HepG2 (cell line): ENCODE data around the gene ABCB8. TPM values are rescaled to one million over a fixed set of nuclear protein-coding genes. Genes with fewer than 3 reads are reported as not detected.

Experiments used
- ATAC-seq: fragments of 200-7000 bp; cut with Tn5 transposase; 3 replicates; pipeline ENCODE4 v1.9.1; 2020; ENCODE audit warnings: mild to moderate bottlenecking, moderate library complexity
- BruUV-seq: library from RNA; stranded (reverse); fragments of 400-500 nt; replicated peaks from 2 replicates; lab custom pipeline; 2021; lab: Mats Ljungman, UMichigan
- CTCF ChIA-PET: fragments of 300-600 bp; formaldehyde crosslinking; extraction: SDS; loops from one replicate; lab custom pipeline; 2021; ENCODE audit warnings: low total read pairs, inconsistent platforms, low intra/inter-chr PET ratio; lab: Yijun Ruan, JAX
- POLR2A ChIA-PET: fragments of 350-600 bp; sonication (Branson Sonifier 250); formaldehyde crosslinking; loops from one replicate; lab custom pipeline; 2020; ENCODE audit warnings: antibody characterized with exemption, inconsistent platforms; lab: Yijun Ruan, JAX
- DNase-seq: peaks from one replicate; pipeline ENCODE4 v3.0.0-alpha.2; 2015; ENCODE audit warnings: low spot score
- FAIRE-seq: peaks from 3 replicates; lab custom pipeline; 2011; peaks lifted over from hg19 to GRCh38; lab: Jason Lieb, UNC
- H2AFZ ChIP-seq: one replicate; pipeline ENCODE4 v1.6.1; 2011; ENCODE audit warnings: low read length, inconsistent platforms
- H3K27ac ChIP-seq: fragments of 300-600 bp; 3 replicates; pipeline ENCODE4 v1.8.0; 2011; ENCODE audit warnings: mixed run types, mild to moderate bottlenecking, mixed read lengths, low read length, inconsistent platforms; ENCODE audit not compliant: insufficient read depth; ENCODE audit errors: extremely low read length
- H3K27me3 ChIP-seq, 2 experiments: fragments of 200-600 bp in 1 of 2; 2 replicates in 1 of 2; 3 replicates in 1 of 2; pipeline versions ENCODE4 v1.6.0 to v1.8.0; 2011; ENCODE audit warnings: low read length in 2 of 2, mild to moderate bottlenecking in 2 of 2, moderate library complexity in 2 of 2, inconsistent platforms in 1 of 2; ENCODE audit not compliant: insufficient read depth in 2 of 2, control insufficient read depth in 1 of 2
- H3K36me3 ChIP-seq, 2 experiments: fragments of 200-600 bp in 1 of 2; replicated peaks in 1 of 2; 2 replicates in 1 of 2; 3 replicates in 1 of 2; pipeline versions ENCODE4 v1.5.1 to v1.8.0; 2011; ENCODE audit warnings: low read length in 2 of 2, inconsistent platforms in 1 of 2; ENCODE audit not compliant: insufficient read depth in 2 of 2, control insufficient read depth in 1 of 2
- H3K4me1 ChIP-seq: 2 replicates; pipeline ENCODE4 v1.5.1; 2012; ENCODE audit warnings: low read length, inconsistent platforms; ENCODE audit not compliant: insufficient read depth
- H3K4me2 ChIP-seq: 2 replicates; pipeline ENCODE4 v1.6.0; 2011; ENCODE audit warnings: low read depth, low read length, inconsistent platforms
- H3K4me3 ChIP-seq, 3 experiments: fragments of 200-600 bp in 1 of 3; sonication (generic), shearing (Covaris generic) in 1 of 3; replicated peaks in 1 of 3; 2 replicates each; pipeline ENCODE4 v1.5.1; 2011 to 2016; ENCODE audit warnings: low read length in 3 of 3, inconsistent platforms in 2 of 3, low read depth in 2 of 3, mild to moderate bottlenecking in 2 of 3, control low read depth in 1 of 3, mixed read lengths in 1 of 3; ENCODE audit not compliant: insufficient read depth in 1 of 3
- H3K79me2 ChIP-seq: one replicate; pipeline ENCODE4 v1.6.1; 2011; ENCODE audit warnings: low read length, inconsistent platforms; ENCODE audit not compliant: insufficient read depth
- H3K9ac ChIP-seq: 2 replicates; pipeline ENCODE4 v1.6.0; 2011; ENCODE audit warnings: mild to moderate bottlenecking, low read depth, low read length, inconsistent platforms; ENCODE audit not compliant: insufficient read depth
- H3K9me3 ChIP-seq: 2 replicates; pipeline ENCODE4 v1.5.1; 2012; ENCODE audit warnings: mild to moderate bottlenecking, low read length
- H4K20me1 ChIP-seq: 2 replicates; pipeline ENCODE4 v1.6.0; 2011; ENCODE audit warnings: inconsistent platforms, mild to moderate bottlenecking, low read length, moderate library complexity; ENCODE audit not compliant: insufficient read depth
- CBX5 ChIP-seq: sonication (generic); formaldehyde crosslinking; IDR thresholded peaks from 2 replicates; pipeline ENCODE4 v1.4.0; 2020; ENCODE audit warnings: missing genetic modification reagents, borderline replicate concordance
- ISL2 ChIP-seq: sonication (generic); formaldehyde crosslinking; IDR thresholded peaks from 2 replicates; pipeline ENCODE4 v1.5.0; 2020; ENCODE audit warnings: missing genetic modification reagents
- MEIS2 ChIP-seq: sonication (generic); formaldehyde crosslinking; IDR thresholded peaks from 2 replicates; pipeline ENCODE4 v1.9.0; 2021; ENCODE audit warnings: mild to moderate bottlenecking, missing genetic modification reagents
- NR2C2 ChIP-seq: sonication (generic); formaldehyde crosslinking; IDR thresholded peaks from 2 replicates; pipeline ENCODE4 v1.4.0; 2020; ENCODE audit warnings: missing genetic modification reagents, mild to moderate bottlenecking, moderate library complexity, borderline replicate concordance
- SNAPC2 ChIP-seq: sonication (generic); formaldehyde crosslinking; IDR thresholded peaks from 2 replicates; pipeline ENCODE4 v1.8.1; 2022; ENCODE audit warnings: mild to moderate bottlenecking, missing genetic modification reagents
- XRCC5 ChIP-seq: fragments of 200-400 bp; formaldehyde crosslinking; optimal IDR thresholded peaks from 2 replicates; pipeline ENCODE3; 2017; ENCODE audit warnings: mild to moderate bottlenecking, low read length
- ZNF251 ChIP-seq: sonication (generic); formaldehyde crosslinking; IDR thresholded peaks from 2 replicates; pipeline ENCODE4 v1.9.0; 2021; ENCODE audit warnings: mild to moderate bottlenecking, missing genetic modification reagents
- ZNF3 ChIP-seq: IDR thresholded peaks from 2 replicates; pipeline ENCODE4 v1.7.0; 2017; ENCODE audit warnings: inconsistent platforms
- ZNF781 ChIP-seq: sonication (generic); formaldehyde crosslinking; IDR thresholded peaks from 2 replicates; pipeline ENCODE4 v1.5.1; 2020; ENCODE audit warnings: borderline replicate concordance, mild to moderate bottlenecking, missing genetic modification reagents; ENCODE audit errors: not compliant biosample characterization
- ZNF883 ChIP-seq: sonication (generic); formaldehyde crosslinking; IDR thresholded peaks from 2 replicates; pipeline ENCODE4 v1.5.1; 2020; ENCODE audit warnings: mild to moderate bottlenecking, missing genetic modification reagents; ENCODE audit errors: not compliant biosample characterization
- WGBS: methylation state at CpG from one replicate; pipeline ENCODE4 v1.1.6; 2017; ENCODE audit warnings: low lambda C conversion rate; 5-methylcytosine and 5-hydroxymethylcytosine counted together
- in situ Hi-C: cut with HindIII; loops from 2 replicates; pipeline ENCODE4 v1.10.0; 2017; ENCODE audit warnings: low pct_unique_long_range_greater_than_20kb; ENCODE audit not compliant: extremely low pct_ligation_motif_present
- intact Hi-C: fragments of 100-400 bp; cut with micrococcal nuclease; formaldehyde crosslinking; loops from one replicate; pipeline ENCODE4 v1.10.0; 2022; ENCODE audit not compliant: unreplicated experiment
- polyA plus RNA-seq, 8 experiments: library from polyadenylated mRNA; depleted of rRNA in 3 of 8; stranded (reverse) in 7 of 8; unstranded in 1 of 8; fragments of >200 nt; fragmentation: Illumina TruSeq in 4 of 8; extraction: Trizol in 4 of 8; gene quantifications; 2 replicates each; pipeline versions ENCODE4 v1.2.1 to v1.2.3, GENCODE V29; 2011 to 2016; ENCODE audit warnings: low read depth in 4 of 8, missing spikeins in 1 of 8, mixed read lengths in 1 of 8; ENCODE audit not compliant: insufficient read depth in 1 of 8
- total RNA-seq, 5 experiments: library from RNA; depleted of rRNA; stranded (reverse); fragments of >200 nt; fragmentation: Illumina TruSeq; extraction: Trizol; gene quantifications; 2 replicates each; pipeline ENCODE4 v1.2.3, GENCODE V29; 2016; ENCODE audit warnings: low read depth in 1 of 5
- TF ChIP-seq, protein P1 (sequence below): sonication (generic); formaldehyde crosslinking; IDR thresholded peaks from 2 replicates; pipeline ENCODE4 v1.4.0; 2020; ENCODE audit warnings: mild to moderate bottlenecking, missing genetic modification reagents
- TF ChIP-seq, protein P2 (sequence below): sonication (generic); formaldehyde crosslinking; IDR thresholded peaks from 2 replicates; pipeline ENCODE4 v1.5.0; 2020; ENCODE audit warnings: mild to moderate bottlenecking, missing genetic modification reagents
- TF ChIP-seq, protein P3 (sequence below), 2 experiments: sonication (generic) in 1 of 2; formaldehyde crosslinking in 1 of 2; IDR thresholded peaks; 2 replicates each; pipeline versions ENCODE4 v1.4.0 to v1.6.1; 2018 to 2020; ENCODE audit warnings: missing genetic modification reagents in 2 of 2, borderline replicate concordance in 1 of 2, low read depth in 1 of 2, mild to moderate bottlenecking in 1 of 2, missing biosample characterization in 1 of 2
- TF ChIP-seq, protein P4 (sequence below): sonication (generic); formaldehyde crosslinking; IDR thresholded peaks from 2 replicates; pipeline ENCODE4 v1.8.1; 2022; ENCODE audit warnings: mild to moderate bottlenecking, missing genetic modification reagents

ABCB8 gene
- total and polyA plus RNA-seq, 2 of the 13 experiments (the other 11 are each of a cell fraction or from before 2014, with no cell fraction given) = 6.6 to 16.7 TPM

DNA sequence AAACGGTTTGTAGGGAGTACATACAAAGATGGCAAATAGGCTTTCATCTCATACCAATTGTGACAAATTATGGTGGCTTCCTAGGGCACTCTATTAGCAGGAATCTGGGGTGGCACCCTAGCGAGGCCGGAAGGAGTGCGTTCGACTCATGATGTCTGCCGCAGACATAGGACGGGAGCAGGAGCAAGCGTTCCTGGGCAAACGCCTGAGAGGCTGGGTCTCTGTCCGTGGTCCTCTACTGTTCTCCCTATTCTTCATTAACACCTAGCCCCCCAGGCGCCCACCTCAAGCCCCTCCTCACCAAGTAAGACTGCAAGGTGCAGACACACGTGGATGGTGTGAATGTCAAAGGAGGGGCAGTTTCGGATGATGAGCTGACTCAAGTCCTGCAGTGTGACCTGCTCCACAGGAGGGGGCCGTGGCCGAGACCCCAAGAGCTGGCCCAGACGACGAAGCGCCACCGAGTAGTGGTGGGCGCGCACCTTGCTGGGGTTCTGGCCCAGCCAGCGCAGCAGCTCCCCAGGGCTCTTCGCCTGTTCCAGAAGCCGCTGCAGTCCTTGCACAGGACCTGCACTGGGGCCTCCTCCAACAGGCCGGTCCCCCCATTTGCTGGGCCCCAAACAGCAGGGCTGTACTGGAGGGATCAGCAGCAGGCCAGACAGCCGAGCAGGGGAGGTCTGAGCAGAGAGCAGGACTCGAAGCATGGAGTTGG lies 51.1 kb downstream of the ABCB8 start (continued):
- TF ChIP-seq, protein P1, sequence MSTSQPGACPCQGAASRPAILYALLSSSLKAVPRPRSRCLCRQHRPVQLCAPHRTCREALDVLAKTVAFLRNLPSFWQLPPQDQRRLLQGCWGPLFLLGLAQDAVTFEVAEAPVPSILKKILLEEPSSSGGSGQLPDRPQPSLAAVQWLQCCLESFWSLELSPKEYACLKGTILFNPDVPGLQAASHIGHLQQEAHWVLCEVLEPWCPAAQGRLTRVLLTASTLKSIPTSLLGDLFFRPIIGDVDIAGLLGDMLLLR = 0 out of 2 replicates have a peak, but pooled peaks have one; percentile 33
- TF ChIP-seq, protein P2, sequence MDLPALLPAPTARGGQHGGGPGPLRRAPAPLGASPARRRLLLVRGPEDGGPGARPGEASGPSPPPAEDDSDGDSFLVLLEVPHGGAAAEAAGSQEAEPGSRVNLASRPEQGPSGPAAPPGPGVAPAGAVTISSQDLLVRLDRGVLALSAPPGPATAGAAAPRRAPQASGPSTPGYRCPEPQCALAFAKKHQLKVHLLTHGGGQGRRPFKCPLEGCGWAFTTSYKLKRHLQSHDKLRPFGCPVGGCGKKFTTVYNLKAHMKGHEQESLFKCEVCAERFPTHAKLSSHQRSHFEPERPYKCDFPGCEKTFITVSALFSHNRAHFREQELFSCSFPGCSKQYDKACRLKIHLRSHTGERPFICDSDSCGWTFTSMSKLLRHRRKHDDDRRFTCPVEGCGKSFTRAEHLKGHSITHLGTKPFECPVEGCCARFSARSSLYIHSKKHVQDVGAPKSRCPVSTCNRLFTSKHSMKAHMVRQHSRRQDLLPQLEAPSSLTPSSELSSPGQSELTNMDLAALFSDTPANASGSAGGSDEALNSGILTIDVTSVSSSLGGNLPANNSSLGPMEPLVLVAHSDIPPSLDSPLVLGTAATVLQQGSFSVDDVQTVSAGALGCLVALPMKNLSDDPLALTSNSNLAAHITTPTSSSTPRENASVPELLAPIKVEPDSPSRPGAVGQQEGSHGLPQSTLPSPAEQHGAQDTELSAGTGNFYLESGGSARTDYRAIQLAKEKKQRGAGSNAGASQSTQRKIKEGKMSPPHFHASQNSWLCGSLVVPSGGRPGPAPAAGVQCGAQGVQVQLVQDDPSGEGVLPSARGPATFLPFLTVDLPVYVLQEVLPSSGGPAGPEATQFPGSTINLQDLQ = no peak

DNA sequence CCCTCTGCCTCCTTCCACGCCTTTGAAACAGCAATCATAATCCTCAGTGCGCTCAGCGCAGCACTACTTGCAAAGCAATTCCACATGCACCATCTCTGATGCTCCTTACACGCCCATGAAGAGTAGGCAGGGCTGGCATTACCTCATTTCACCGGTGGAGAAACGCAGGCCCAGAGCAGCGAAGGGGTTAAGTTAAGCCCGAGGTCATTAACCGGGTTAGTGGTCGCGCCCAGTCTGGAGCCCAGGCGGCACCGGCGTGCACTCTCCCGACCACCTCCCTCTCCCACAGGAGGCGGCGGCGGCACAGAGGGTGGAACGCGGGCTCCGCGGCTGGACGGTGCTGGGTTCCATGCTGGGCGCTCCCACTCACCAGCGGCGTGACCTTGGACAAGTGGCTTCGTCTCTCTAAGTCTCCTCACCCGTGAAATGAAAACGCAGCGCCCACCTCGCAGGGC lies 51.8 kb downstream of the ABCB8 start:
- peaks cover 5 to 12% of the 10 kb centered on the region in 2 experiments; a peak in 3 of 5 replicates for H3K36me3 ChIP-seq
- H4K20me1 ChIP-seq = no peaks in the 10 kb centered on the region
- ChIA-PET POLR2A (interaction anchor here (1.0 to 5.4 kb wide), 9 partner anchors 9 to 152 kb away, joined by 3 to 144 read pairs (median 7); partner anchors contain the start of genes ABCB8, ABCF2, CHPF2 and SLC4A2), CTCF (interaction anchor here (1.1 kb wide), 1 partner anchor 52 kb away, joined by 3 read pairs; no protein-coding TSS in a partner anchor)
- no peak overlapping the region for H2AFZ ChIP-seq
- no peaks in the 10 kb centered on the region for H3K9me3 ChIP-seq
- peak; percentile 5 for ATAC-seq
- intact Hi-C loops = loop anchor here (1.0 to 10.0 kb wide), 2 partner anchors 18 to 165 kb away; partner anchors contain the start of gene SMARCD3
- peak overlapping the region; percentile 85 to 96 (median 88) for H3K4me3 ChIP-seq
- BruUV-seq = TSS peak; percentile 76
- peaks cover 33% of the 10 kb centered on the region for H3K79me2 ChIP-seq
- FAIRE-seq = no peak
- peak overlapping the region; percentile 100 for H3K9ac ChIP-seq
- peak overlapping the region; percentile 85 for H3K27ac ChIP-seq
- H3K4me1 ChIP-seq = peaks cover 40% of the 10 kb centered on the region
- 0% methylated on average over 12 of the region's 31 CpGs for WGBS
- in situ Hi-C loops = no loop called here
- H3K4me2 ChIP-seq = peak overlapping the region; percentile 99
- H3K27me3 ChIP-seq = no peaks in the 10 kb centered on the region; a peak in 1 of 5 replicates
- no peak for DNase-seq
- TF ChIP-seq CBX5 (CRISPR knock-in tag) (no peak), MEIS2 (CRISPR knock-in tag) (0 out of 2 replicates have a peak, but pooled peaks have one; percentile 22), ZNF251 (CRISPR knock-in tag) (0 out of 2 replicates have a peak, but pooled peaks have one; percentile 36), SNAPC2 (no peak; the same call in 1 of the 2 replicates), NR2C2 (CRISPR knock-in tag) (no peak), ISL2 (0 out of 2 replicates have a peak, but pooled peaks have one; percentile 4), ZNF883 (CRISPR knock-in tag) (peak; percentile 48), ZNF3 (CRISPR knock-in tag) (peak; percentile 23; the same call in 1 of the 2 replicates), XRCC5 (peak; percentile 10), ZNF781 (CRISPR knock-in tag) (peak; percentile 27)
- TF ChIP-seq, protein P3, sequence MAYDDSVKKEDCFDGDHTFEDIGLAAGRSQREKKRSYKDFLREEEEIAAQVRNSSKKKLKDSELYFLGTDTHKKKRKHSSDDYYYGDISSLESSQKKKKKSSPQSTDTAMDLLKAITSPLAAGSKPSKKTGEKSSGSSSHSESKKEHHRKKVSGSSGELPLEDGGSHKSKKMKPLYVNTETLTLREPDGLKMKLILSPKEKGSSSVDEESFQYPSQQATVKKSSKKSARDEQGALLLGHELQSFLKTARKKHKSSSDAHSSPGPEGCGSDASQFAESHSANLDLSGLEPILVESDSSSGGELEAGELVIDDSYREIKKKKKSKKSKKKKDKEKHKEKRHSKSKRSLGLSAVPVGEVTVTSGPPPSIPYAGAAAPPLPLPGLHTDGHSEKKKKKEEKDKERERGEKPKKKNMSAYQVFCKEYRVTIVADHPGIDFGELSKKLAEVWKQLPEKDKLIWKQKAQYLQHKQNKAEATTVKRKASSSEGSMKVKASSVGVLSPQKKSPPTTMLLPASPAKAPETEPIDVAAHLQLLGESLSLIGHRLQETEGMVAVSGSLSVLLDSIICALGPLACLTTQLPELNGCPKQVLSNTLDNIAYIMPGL (CRISPR knock-in tag; IDR thresholded peaks at IDR 0.05; ENCODE audit: borderline replicate concordance in 1 of 2, low read depth in 1 of 2) = no peak
- TF ChIP-seq, protein P4, sequence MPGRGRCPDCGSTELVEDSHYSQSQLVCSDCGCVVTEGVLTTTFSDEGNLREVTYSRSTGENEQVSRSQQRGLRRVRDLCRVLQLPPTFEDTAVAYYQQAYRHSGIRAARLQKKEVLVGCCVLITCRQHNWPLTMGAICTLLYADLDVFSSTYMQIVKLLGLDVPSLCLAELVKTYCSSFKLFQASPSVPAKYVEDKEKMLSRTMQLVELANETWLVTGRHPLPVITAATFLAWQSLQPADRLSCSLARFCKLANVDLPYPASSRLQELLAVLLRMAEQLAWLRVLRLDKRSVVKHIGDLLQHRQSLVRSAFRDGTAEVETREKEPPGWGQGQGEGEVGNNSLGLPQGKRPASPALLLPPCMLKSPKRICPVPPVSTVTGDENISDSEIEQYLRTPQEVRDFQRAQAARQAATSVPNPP (CRISPR knock-in tag) = no peak
